Activated CD4-positive, alpha-beta memory T cell treated with anti-CD3 and anti-CD28 coated beads, Interleukin-2, amount 10 ng/mL, durations not matched to agents 7 days and 5 days (primary cell): Measurements from ENCODE around the gene LEMD1. TPM values are rescaled to one million over a fixed set of nuclear protein-coding genes. Genes with fewer than 3 reads are reported as not detected.

Source experiments
- CTCF ChIA-PET: fragments of 350-600 bp; sonication (Branson Sonifier 250); formaldehyde crosslinking; loops from one replicate; lab custom pipeline; 2021; ENCODE audit warnings: antibody characterized with exemption, inconsistent platforms; lab: Charles Lee
- POLR2A ChIA-PET: fragments of 350-600 bp; sonication (Branson Sonifier 250); formaldehyde crosslinking; loops from one replicate; lab custom pipeline; 2021; ENCODE audit warnings: antibody characterized with exemption; lab: Charles Lee
- DNase-seq: peaks from one replicate; pipeline ENCODE4 v3.0.0-alpha.2; 2020
- H3K27ac Mint-ChIP-seq: one replicate; pipeline ENCODE4 v1.8.0; 2021; ENCODE audit warnings: mild to moderate bottlenecking, mixed read lengths
- H3K27me3 Mint-ChIP-seq: one replicate; pipeline ENCODE4 v1.8.0; 2021; ENCODE audit warnings: mixed read lengths
- H3K36me3 Mint-ChIP-seq: one replicate; pipeline ENCODE4 v1.8.0; 2021; ENCODE audit warnings: low read depth, mixed read lengths
- H3K4me1 Mint-ChIP-seq: one replicate; pipeline ENCODE4 v1.8.0; 2021; ENCODE audit warnings: mixed read lengths
- H3K4me3 Mint-ChIP-seq: one replicate; pipeline ENCODE4 v1.8.0; 2021; ENCODE audit warnings: mild to moderate bottlenecking, mixed read lengths
- H3K9me3 Mint-ChIP-seq: one replicate; pipeline ENCODE4 v1.8.0; 2021; ENCODE audit warnings: mixed read lengths
- total RNA-seq, 2 experiments: library from RNA; stranded (reverse); gene quantifications; one replicate each; pipeline ENCODE4 v1.2.3, GENCODE V29; 2021

Gene LEMD1, protein sequence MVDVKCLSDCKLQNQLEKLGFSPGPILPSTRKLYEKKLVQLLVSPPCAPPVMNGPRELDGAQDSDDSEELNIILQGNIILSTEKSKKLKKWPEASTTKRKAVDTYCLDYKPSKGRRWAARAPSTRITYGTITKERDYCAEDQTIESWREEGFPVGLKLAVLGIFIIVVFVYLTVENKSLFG
- 1 to 10 TPM; 1.1 to 2.2 TPM for total RNA-seq

DNA sequence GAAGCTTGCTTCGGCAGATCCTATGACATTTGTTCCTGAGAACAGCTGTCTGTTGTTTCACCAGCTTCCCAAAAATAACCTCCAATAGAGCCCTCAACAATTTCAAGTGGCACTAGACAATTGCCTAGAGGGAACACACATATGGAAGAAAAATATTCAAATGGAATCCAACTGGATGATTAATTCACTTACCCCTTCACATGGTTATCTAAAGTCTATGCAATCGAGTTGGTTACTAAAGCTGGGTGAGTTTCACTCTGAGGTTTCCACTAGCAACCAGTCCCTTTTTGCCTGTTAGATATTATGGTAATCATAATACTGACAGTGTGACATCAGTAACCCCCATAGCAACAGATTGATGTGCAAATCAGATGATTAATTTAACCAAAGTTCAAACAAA, at the start of gene LEMD1:
TSS of gene LEMD1 (minus strand) at position 259 of the 400 bp plus-strand sequence. CDS start 1,520 bp downstream, outside the sequence.
- ChIA-PET POLR2A (no interaction called here), CTCF (interaction anchor here (2.0 to 3.7 kb wide), 2 partner anchors 9 to 63 kb away, joined by 7 to 16 read pairs; no protein-coding TSS in a partner anchor)
- Mint-ChIP-seq H3K27ac (no peak within 1 kb of the TSS), H3K27me3 (peaks cover 58% of the 10 kb centered on the region), H3K4me1 (no peaks in the 10 kb centered on the region), H3K36me3 (no peaks in the 10 kb centered on the region), H3K4me3 (no peak within 1 kb of the TSS), H3K9me3 (no peaks in the 10 kb centered on the region)
- no peak for DNase-seq

DNA sequence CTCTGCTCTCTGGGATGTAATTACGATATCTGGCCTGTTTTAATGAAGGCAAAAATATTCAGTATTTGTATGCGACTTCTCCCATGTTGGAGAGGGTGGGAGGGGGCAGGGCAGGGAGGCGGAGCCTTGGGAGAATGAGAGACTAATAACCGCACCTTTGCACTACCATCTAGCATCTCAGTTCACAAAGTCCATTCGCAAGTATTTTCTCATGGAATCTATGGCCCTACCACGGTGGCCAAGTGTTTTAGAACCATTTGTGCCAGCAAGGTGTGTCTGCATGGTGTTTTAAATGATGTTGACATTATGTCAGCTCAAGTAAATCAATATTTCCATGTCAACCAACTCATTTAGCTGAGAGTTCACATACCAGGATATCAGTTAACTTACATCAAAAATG, 48.3 kb upstream of the LEMD1 start:
- POLR2A ChIA-PET, result no interaction called here
- no peak for DNase-seq
- Mint-ChIP-seq H3K36me3 (peaks cover 4% of the 10 kb centered on the region), H3K27me3 (peaks cover 35% of the 10 kb centered on the region), H3K4me3 (no peak overlapping the region), H3K4me1 (no peaks in the 10 kb centered on the region), H3K27ac (no peak overlapping the region), H3K9me3 (peaks cover 8% of the 10 kb centered on the region)
- CTCF ChIA-PET, result interaction anchor here (1.5 kb wide), 1 partner anchor 12 kb away, joined by 3 read pairs; no protein-coding TSS in a partner anchor

DNA sequence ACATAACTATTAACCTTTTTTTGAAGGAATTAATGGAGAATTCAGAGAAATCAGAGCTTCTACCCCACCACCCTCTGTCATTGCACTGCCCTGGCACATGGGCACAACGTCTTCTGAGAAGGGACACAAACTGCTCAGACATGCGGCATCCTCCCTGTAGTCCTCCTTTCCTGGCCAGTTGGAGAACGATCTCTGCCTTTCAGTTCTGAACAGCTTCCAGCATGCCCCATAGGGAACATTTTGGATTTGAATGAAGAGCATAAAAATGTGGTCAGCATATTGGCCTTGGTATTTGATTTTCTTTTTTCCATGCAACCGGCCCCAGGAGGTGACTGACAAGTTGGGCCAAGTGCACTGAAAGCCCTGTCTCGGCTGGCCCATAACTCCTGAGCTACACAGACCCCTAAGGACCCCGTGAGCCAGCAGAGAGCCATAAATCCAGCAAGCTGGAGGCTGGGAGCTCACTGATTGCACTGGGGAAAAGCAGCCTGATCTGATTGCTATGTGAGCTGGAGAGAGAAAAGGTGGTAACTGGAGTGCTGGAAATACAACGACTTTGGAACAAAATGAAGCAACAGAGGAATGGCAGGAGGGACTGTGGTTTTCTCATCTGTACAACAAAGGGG, 44.9 kb upstream of the LEMD1 start:
- no peak for DNase-seq
- no peaks in the 10 kb centered on the region for H3K4me1 Mint-ChIP-seq
- H3K27ac Mint-ChIP-seq, result no peak overlapping the region
- no peaks in the 10 kb centered on the region for H3K9me3 Mint-ChIP-seq
- ChIA-PET POLR2A (no interaction called here), CTCF (interaction anchor here (0.7 to 1.2 kb wide), 2 partner anchors 12 to 70 kb away, joined by 3 to 5 read pairs; no protein-coding TSS in a partner anchor)
- no peaks in the 10 kb centered on the region for H3K36me3 Mint-ChIP-seq
- peaks cover 25% of the 10 kb centered on the region for H3K27me3 Mint-ChIP-seq
- no peak overlapping the region for H3K4me3 Mint-ChIP-seq

DNA sequence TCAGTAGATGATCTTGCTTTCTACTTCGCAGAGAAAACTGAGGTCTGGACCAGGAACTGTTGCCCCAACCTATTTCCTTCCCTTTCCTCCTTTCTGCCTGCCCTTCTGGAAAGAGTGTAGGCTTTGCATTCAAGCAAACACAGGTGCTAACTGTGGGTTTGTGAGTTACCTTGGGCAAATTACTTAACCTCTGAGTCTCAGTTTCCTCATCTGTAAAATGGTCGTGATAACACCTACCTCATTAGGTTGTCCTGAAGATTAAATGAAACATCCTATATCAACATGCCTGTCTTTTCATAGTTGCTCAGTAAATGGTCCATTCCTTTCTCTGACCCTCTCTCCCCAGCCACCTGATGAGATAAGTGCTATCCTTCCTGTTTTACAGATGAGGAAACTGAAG, 43.5 kb upstream of the LEMD1 start:
- CTCF ChIA-PET, result no interaction called here
- DNase-seq, result no peak

DNA sequence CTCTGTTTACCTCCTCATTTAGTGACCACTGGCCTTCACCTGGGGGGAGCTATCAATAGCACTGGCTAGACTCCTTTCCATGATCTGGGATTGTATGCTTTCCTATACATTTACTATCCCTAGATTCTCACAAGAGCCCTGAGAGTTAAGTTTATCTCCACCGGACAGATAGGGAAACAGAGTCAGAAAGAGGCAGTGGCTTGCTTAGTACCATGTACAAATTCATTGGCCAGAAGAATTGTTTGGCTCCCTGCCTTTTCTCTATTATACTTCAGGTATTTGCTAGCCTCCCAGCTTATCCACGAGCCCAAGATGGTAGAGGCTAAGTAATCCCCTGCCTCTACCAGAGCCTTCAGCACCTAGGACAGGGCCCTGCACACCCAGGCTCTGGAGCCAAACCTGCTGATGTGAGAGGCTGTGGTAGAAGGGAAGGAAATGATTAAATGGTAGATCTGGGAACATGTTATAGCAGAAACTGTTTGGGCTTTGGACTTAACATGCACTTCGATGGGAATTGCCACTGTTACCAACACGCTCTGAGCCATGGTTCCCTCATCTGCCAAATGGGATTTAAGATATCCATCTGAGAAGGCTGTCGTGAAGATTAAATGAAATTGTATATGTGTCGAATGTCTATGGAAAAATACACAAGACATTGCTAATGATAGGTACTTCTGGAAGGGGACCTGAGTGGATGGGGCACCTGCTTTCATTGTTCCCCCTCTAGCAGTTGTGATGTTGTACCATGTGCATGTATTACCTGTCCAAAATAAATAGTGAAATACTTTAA, 37.1 kb upstream of the LEMD1 start:
- Mint-ChIP-seq H3K4me1 (peaks cover 11% of the 10 kb centered on the region), H3K9me3 (no peaks in the 10 kb centered on the region), H3K27me3 (peaks cover 58% of the 10 kb centered on the region), H3K4me3 (no peak overlapping the region), H3K27ac (no peak overlapping the region), H3K36me3 (no peaks in the 10 kb centered on the region)
- CTCF ChIA-PET, result interaction anchor here (1.1 to 3.4 kb wide), 5 partner anchors 18 to 124 kb away, joined by 3 to 16 read pairs (median 4); no protein-coding TSS in a partner anchor
- POLR2A ChIA-PET, result interaction anchor here (0.7 kb wide), 1 partner anchor 18 kb away, joined by 3 read pairs; no protein-coding TSS in a partner anchor
- peak; percentile 54 for DNase-seq

More for the DNA sequence above, 43.5 kb upstream of the LEMD1 start:
- no peak overlapping the region for H3K27ac Mint-ChIP-seq
- peaks cover 30% of the 10 kb centered on the region for H3K27me3 Mint-ChIP-seq
- no peak overlapping the region for H3K4me3 Mint-ChIP-seq
- no peaks in the 10 kb centered on the region for H3K9me3 Mint-ChIP-seq
- no peaks in the 10 kb centered on the region for H3K4me1 Mint-ChIP-seq
- POLR2A ChIA-PET, result no interaction called here
- H3K36me3 Mint-ChIP-seq, result no peaks in the 10 kb centered on the region

DNA sequence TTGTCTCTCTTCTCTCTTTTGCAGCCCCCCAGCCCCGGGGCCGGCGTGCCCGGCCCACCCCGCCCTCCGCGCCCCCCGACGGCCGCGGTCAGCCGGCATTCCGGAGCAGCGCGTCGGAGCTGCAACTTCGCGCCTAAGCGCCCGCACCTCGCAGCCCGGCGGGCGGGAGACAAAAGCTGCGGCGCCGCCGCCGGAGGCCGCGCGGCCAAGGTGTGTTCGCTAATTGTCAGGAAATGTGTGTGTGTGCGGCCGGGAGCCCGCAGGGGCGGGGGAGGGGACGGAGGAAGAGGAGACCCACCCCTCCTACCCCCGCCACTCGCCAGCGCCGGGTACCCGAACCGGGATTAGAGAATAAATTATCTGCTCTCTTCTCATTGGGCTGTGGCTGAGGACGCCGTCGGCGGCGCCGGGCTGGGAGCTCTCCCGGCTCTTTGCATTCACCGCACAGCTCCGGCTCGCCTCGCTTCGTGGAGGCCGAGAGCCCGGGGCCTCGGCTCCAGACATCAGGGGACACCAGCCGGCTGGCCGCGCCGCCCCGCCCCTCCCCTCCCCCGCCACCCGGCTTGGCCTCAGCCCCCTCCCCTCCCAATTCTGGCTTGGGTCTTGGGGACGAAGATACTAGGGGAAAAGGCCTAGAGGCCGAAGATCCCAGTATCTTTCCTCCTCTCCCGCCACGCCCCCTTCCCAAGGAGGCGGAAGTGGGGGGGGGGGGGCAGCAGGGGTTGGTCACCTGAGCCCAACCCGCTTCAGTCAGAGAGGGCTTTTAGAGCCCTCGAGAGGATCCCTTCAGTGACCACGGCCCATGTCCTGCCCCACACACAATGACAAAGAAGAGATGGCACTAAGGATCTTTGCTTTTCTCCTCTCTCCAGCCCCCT, 35.3 kb upstream of the LEMD1 start:
- Mint-ChIP-seq H3K4me1 (peaks cover 11% of the 10 kb centered on the region), H3K9me3 (no peaks in the 10 kb centered on the region), H3K27ac (no peak overlapping the region), H3K27me3 (peaks cover 72% of the 10 kb centered on the region), H3K36me3 (no peaks in the 10 kb centered on the region), H3K4me3 (peak overlapping the region; percentile 1)
- ChIA-PET POLR2A (interaction anchor here (1.0 to 1.4 kb wide), 2 partner anchors 16 to 30 kb away, joined by 3 to 5 read pairs; no protein-coding TSS in a partner anchor), CTCF (interaction anchor here (0.6 to 3.4 kb wide), 5 partner anchors 16 to 103 kb away, joined by 3 to 16 read pairs (median 4); no protein-coding TSS in a partner anchor)
- DNase-seq, result no peak

DNA sequence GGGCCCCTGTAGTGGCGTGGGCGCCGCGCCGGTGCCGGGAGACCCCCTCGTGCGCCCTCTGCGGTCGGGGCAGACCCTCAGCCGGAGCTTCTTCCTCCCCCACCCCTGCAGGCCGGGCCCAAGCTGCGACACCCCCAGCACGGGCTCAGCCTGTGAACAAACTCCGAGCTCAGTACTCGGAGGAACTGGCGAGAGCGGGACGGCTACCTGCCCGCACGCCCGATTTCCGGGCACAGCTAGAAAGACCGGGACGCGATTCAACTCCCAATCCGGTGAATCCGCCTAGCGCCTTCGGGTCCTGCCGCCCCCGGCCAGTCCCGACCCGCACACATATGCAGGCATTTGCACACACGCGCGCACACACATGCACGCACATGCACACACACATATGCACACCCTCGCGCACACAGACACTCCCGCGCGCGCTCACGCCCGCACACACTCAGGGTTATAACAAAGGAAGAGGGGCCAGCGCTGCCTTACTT, 34.6 kb upstream of the LEMD1 start:
- H3K4me3 Mint-ChIP-seq, result no peak overlapping the region
- POLR2A ChIA-PET, result interaction anchor here (0.9 to 1.4 kb wide), 3 partner anchors 11 to 29 kb away, joined by 3 to 5 read pairs (median 4); no protein-coding TSS in a partner anchor
- CTCF ChIA-PET, result interaction anchor here (0.5 to 3.4 kb wide), 4 partner anchors 25 to 280 kb away, joined by 3 to 16 read pairs (median 3); no protein-coding TSS in a partner anchor
- no peak for DNase-seq
- no peak overlapping the region for H3K27ac Mint-ChIP-seq
- no peaks in the 10 kb centered on the region for H3K36me3 Mint-ChIP-seq
- no peaks in the 10 kb centered on the region for H3K9me3 Mint-ChIP-seq
- H3K27me3 Mint-ChIP-seq, result peaks cover 73% of the 10 kb centered on the region
- peaks cover 11% of the 10 kb centered on the region for H3K4me1 Mint-ChIP-seq

DNA sequence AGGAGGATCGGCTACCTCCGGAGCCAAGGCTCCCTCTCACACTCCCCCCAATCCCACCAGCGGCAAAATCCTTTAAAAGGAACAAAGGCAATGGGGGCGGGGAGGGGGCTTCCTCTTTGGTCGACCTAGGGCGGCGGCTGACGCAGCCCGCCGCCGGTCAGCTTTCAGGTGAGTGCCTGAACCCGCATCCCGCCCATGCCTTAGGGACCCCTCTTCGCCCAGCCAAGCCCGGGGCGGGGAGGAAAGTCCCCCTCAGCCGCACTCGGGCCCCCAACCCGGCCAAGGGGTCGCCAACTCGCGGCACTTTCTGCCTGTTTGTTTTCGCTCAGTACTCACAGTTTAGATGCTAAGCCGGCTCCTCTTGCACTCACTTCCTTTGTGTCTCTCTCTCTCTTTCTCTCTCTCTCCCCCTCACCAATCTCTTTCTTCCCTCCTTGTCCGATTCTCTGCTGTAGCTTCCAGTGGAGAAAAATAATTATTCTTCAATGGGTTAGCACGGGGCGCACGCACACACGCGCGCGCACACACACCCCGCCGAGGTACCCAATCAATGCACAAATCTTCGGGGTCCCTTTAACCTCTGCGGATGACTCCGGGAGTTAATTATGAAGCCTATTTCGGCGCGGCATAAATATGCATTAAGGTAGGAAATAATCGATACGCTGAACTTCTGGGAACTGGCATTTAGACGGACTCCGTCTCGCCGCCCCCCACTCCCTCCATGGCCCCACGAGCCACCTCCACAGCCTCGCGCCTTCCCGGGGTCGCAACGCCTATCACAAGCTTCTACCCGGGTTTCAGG, 33.9 kb upstream of the LEMD1 start, which contains the start of gene BLACAT1:
TSS of gene BLACAT1 (minus strand) at position 465 of the 802 bp plus-strand sequence.
- no peak for DNase-seq
- Mint-ChIP-seq H3K4me1 (peaks cover 11% of the 10 kb centered on the region), H3K27me3 (peaks cover 69% of the 10 kb centered on the region), H3K36me3 (no peaks in the 10 kb centered on the region), H3K9me3 (no peaks in the 10 kb centered on the region), H3K4me3 (no peak within 1 kb of the TSS), H3K27ac (no peak within 1 kb of the TSS)
- ChIA-PET CTCF (interaction anchor here (0.5 to 3.4 kb wide), 3 partner anchors 24 to 279 kb away, joined by 3 to 16 read pairs (median 3); no protein-coding TSS in a partner anchor), POLR2A (interaction anchor here (0.9 to 1.6 kb wide), 3 partner anchors 10 to 15 kb away, joined by 4 to 5 read pairs (median 5); no protein-coding TSS in a partner anchor)

DNA sequence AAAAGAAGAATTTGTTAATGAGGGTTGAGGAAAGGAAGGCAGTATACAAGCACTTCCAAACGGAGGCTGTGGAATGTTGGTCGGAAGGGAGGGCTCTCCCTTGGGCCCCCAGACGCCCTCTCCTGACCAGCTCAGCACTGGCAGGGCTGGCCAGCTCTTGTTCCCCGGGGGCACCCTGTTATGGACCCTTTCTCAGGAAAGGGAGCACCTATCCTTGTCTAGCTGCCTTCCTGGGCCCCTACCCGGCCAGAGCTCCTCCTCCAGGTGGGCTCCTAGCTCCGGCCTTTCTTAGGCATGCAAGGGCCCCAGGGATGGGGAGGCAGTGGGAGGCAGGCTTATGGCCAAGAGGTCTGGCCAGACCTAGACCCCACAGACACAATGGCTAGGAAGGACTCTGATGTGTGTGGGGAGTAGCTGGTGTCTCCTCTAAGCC, 33.1 kb upstream of the LEMD1 start:
- no peak overlapping the region for H3K4me3 Mint-ChIP-seq
- no peaks in the 10 kb centered on the region for H3K36me3 Mint-ChIP-seq
- POLR2A ChIA-PET, result interaction anchor here (1.6 kb wide), 1 partner anchor 14 kb away, joined by 5 read pairs; no protein-coding TSS in a partner anchor
- CTCF ChIA-PET, result interaction anchor here (0.6 to 1.1 kb wide), 2 partner anchors 30 to 31 kb away, joined by 3 to 6 read pairs; no protein-coding TSS in a partner anchor
- H3K27ac Mint-ChIP-seq, result no peak overlapping the region
- peaks cover 11% of the 10 kb centered on the region for H3K4me1 Mint-ChIP-seq
- no peak for DNase-seq
- no peaks in the 10 kb centered on the region for H3K9me3 Mint-ChIP-seq
- peaks cover 65% of the 10 kb centered on the region for H3K27me3 Mint-ChIP-seq

DNA sequence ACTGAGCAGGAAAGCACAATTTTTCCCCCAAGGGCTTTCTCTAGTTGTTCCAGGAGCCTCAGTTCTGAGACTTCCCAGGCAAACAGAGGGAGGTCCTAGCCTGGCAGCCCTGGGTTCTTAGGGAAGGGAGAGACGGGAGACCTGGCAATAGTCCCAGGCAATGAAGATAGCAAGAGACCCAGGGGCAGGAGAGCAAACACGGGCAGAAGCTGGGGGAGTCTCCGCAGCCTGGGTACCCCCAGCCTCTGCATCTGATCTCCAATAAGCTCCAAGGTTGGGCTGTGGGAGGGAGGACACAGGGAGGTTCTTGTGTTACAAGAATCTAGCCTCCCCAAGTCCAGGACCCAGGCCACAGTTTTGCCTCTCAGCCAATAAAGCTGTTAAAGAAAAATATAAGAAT, 31.6 kb upstream of the LEMD1 start:
- peaks cover 19% of the 10 kb centered on the region for H3K4me1 Mint-ChIP-seq
- POLR2A ChIA-PET, result no interaction called here
- H3K4me3 Mint-ChIP-seq, result no peak overlapping the region

DNA sequence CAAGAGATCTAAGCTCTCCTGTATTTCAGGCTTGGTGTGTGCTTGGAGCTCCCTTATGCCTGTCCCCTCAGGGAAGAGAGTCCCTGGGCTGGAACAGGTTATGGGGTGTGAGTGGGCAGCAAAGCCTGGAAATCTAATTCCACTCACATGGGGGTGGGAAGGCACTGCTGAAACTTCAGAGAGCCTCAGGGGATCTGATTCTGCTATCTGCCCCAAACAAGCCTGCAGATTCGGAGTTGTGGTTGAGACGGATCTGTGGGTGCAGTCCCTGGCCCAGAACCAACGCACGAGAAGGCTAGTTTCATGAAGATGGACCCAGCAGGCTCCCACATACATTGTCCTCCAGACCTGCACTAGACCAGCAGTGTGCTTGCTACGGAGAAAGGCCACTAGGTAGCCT, 31.1 kb upstream of the LEMD1 start:
- no peak overlapping the region for H3K4me3 Mint-ChIP-seq
- peaks cover 19% of the 10 kb centered on the region for H3K4me1 Mint-ChIP-seq
- H3K27ac Mint-ChIP-seq, result no peak overlapping the region
- H3K36me3 Mint-ChIP-seq, result no peaks in the 10 kb centered on the region
- no peak for DNase-seq
- H3K9me3 Mint-ChIP-seq, result no peaks in the 10 kb centered on the region
- ChIA-PET CTCF (interaction anchor here (1.5 to 2.1 kb wide), 2 partner anchors 12 to 33 kb away, joined by 4 to 10 read pairs; no protein-coding TSS in a partner anchor), POLR2A (no interaction called here)
- peaks cover 47% of the 10 kb centered on the region for H3K27me3 Mint-ChIP-seq

More for the DNA sequence above, 31.6 kb upstream of the LEMD1 start:
- H3K27me3 Mint-ChIP-seq, result peaks cover 53% of the 10 kb centered on the region
- H3K27ac Mint-ChIP-seq, result no peak overlapping the region
- CTCF ChIA-PET, result interaction anchor here (1.5 to 2.1 kb wide), 2 partner anchors 12 to 32 kb away, joined by 4 to 10 read pairs; no protein-coding TSS in a partner anchor
- H3K9me3 Mint-ChIP-seq, result no peaks in the 10 kb centered on the region
- H3K36me3 Mint-ChIP-seq, result no peaks in the 10 kb centered on the region
- DNase-seq, result no peak
